Measurements from ENCODE around the gene DOCK10. TPM values are rescaled to one million over a fixed set of nuclear protein-coding genes. Genes with fewer than 3 reads are reported as not detected.

DOCK10 gene
- total RNA-seq, 1 donor from 2014 or later = 30.9 TPM

DNA sequence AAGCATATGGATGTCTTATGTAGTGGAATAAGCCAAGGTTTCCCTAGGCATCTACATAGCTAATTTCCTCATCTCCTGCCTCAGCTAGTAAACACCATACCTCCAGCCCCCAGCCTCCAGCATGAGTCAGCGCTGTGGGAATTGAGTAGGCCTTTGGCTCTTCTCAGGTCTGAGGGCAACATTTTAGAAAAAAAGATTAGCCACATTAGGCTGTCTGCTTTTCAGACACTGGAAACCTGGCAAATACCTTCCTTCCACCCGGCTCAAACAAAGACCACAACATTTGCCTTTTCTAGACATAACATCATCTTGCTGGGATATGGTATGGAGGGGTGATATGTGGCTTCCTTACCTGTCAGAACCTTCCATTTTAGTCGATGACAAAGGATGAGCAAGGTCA lies 320.0 kb downstream of the DOCK10 start:
- no peaks in the 10 kb centered on the region for H3K27me3 ChIP-seq
- no peaks in the 10 kb centered on the region for H3K36me3 ChIP-seq

DNA sequence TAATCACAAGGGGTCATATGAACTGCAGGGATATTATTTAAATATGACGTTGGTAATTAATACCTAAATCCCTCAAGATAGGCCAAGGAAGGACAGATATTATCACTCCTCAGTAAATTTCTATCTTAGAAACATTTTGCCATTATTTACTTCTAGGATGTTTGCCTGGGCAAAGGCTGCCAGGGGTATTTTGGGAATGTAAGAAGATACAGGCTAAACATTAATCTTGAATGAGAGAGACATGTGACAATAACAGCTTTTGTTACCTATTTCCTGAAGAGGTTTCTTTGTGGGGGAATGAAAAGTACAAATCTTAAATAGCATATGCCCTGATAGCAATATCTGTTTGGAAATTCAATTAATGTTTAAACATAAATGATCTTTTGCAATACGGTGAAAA lies 325.3 kb downstream of the DOCK10 start:
- H3K9me3 ChIP-seq = no peaks in the 10 kb centered on the region
- no peak for DNase-seq (ENCODE audit: low spot score in 2 of 2)
- H3K4me1 ChIP-seq = no peaks in the 10 kb centered on the region
- H3K27ac ChIP-seq = no peak overlapping the region
- no peaks in the 10 kb centered on the region for H3K36me3 ChIP-seq
- TF ChIP-seq, protein P1, sequence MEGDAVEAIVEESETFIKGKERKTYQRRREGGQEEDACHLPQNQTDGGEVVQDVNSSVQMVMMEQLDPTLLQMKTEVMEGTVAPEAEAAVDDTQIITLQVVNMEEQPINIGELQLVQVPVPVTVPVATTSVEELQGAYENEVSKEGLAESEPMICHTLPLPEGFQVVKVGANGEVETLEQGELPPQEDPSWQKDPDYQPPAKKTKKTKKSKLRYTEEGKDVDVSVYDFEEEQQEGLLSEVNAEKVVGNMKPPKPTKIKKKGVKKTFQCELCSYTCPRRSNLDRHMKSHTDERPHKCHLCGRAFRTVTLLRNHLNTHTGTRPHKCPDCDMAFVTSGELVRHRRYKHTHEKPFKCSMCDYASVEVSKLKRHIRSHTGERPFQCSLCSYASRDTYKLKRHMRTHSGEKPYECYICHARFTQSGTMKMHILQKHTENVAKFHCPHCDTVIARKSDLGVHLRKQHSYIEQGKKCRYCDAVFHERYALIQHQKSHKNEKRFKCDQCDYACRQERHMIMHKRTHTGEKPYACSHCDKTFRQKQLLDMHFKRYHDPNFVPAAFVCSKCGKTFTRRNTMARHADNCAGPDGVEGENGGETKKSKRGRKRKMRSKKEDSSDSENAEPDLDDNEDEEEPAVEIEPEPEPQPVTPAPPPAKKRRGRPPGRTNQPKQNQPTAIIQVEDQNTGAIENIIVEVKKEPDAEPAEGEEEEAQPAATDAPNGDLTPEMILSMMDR (IDR thresholded peaks at IDR 0.05) = no peak
- no peak overlapping the region for H3K4me3 ChIP-seq
- no peaks in the 10 kb centered on the region for H3K27me3 ChIP-seq
- intact Hi-C loops (cut with DNase I) = no loop called here

More for the DNA sequence above, 320.0 kb downstream of the DOCK10 start:
- TF ChIP-seq, protein P1 (IDR thresholded peaks at IDR 0.05) = no peak
- H3K27ac ChIP-seq = no peak overlapping the region
- no peaks in the 10 kb centered on the region for H3K4me1 ChIP-seq
- intact Hi-C loops (cut with DNase I) = no loop called here
- H3K9me3 ChIP-seq = no peaks in the 10 kb centered on the region
- H3K4me3 ChIP-seq = no peak overlapping the region
- DNase-seq (ENCODE audit: low spot score in 2 of 2) = no peak

DNA sequence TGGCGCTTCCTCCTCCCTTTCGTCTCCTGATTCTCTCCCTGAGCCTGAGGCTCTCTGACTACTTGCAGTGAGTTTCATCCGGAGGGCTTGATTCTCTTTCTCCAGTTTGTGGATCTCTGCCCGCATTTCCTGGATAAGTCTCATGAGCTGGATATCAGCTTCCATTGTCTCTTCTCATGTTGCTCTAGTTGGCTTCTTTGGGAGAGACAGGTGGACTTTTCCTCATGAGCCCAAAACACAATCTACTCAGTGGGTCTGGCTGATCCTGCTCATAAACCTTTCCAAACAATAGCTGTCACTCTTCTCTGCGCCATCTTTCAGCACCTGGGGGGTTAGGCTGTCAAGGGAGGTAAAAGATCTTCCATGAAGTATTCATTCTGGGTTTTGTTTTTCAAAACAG lies 326.1 kb downstream of the DOCK10 start, which contains the start of gene CCDC195:
Gene CCDC195 (minus strand): TSS at position 165 of the 400 bp plus-strand sequence. CDS start 0 bp downstream, at position 165.
- Histone ChIP-seq H3K4me1 (no peaks in the 10 kb centered on the region), H3K27ac (no peak within 1 kb of the TSS), H3K27me3 (no peaks in the 10 kb centered on the region), H3K4me3 (no peak within 1 kb of the TSS), H3K9me3 (no peaks in the 10 kb centered on the region), H3K36me3 (no peaks in the 10 kb centered on the region)
- TF ChIP-seq, protein P1 (IDR thresholded peaks at IDR 0.05) = no peak
- no peak for DNase-seq (ENCODE audit: low spot score in 2 of 2)
- intact Hi-C loops (cut with DNase I) = no loop called here
